GM18951 (cell line): Measurements from ENCODE around the gene UNCX.

Experiments used
- POLR2A ChIP-seq: IDR thresholded peaks from 4 replicates; pipeline ENCODE4 v1.6.1; 2011; ENCODE audit warnings: mild to moderate bottlenecking; ENCODE audit not compliant: insufficient read length, insufficient read depth; ENCODE audit errors: extremely low read depth
- in situ Hi-C: fragments of 300-500 bp; cut with MboI; formaldehyde crosslinking; loops from one replicate; pipeline ENCODE4 v1.12.0; 2022; ENCODE audit warnings: low sequenced_read_pairs, mixed read lengths, inconsistent platforms; ENCODE audit not compliant: unreplicated experiment

UNCX gene

GRCh38 chr7:1239803-1240516 is 7.3 kb downstream of the UNCX start:
- in situ Hi-C loops: loop anchor here (25.0 kb wide), 1 partner anchor 172 kb away; no protein-coding TSS in a partner anchor
- TF ChIP-seq POLR2A: no peak

GRCh38 chr7:1240517-1241257 is 8.0 kb downstream of the UNCX start:
- TF ChIP-seq POLR2A: no peak
- in situ Hi-C loops: loop anchor here (25.0 kb wide), 1 partner anchor 172 kb away; no protein-coding TSS in a partner anchor

GRCh38 chr7:1241258-1241602 is 8.6 kb downstream of the UNCX start:
- in situ Hi-C loops: loop anchor here (25.0 kb wide), 1 partner anchor 171 kb away; no protein-coding TSS in a partner anchor

GRCh38 chr7:1241603-1242255 is 9.1 kb downstream of the UNCX start:
- no peak for TF ChIP-seq POLR2A
- in situ Hi-C loops: loop anchor here (25.0 kb wide), 1 partner anchor 171 kb away; no protein-coding TSS in a partner anchor

More at GRCh38 chr7:1241258-1241602, 8.6 kb downstream of the UNCX start:
- TF ChIP-seq POLR2A: no peak

GRCh38 chr7:1242256-1242605 is 9.6 kb downstream of the UNCX start:
- TF ChIP-seq POLR2A: no peak

GRCh38 chr7:1242606-1243289 is 10.1 kb downstream of the UNCX start:
- in situ Hi-C loops: loop anchor here (25.0 kb wide), 1 partner anchor 170 kb away; no protein-coding TSS in a partner anchor
- TF ChIP-seq POLR2A: no peak

More at GRCh38 chr7:1242256-1242605, 9.6 kb downstream of the UNCX start:
- in situ Hi-C loops: loop anchor here (25.0 kb wide), 1 partner anchor 170 kb away; no protein-coding TSS in a partner anchor

- in situ Hi-C loops: loop anchor here (25.0 kb wide), 1 partner anchor 169 kb away; no protein-coding TSS in a partner anchor
- TF ChIP-seq POLR2A: no peak
Observed at GRCh38 chr7:1243290-1243963, 10.8 kb downstream of the UNCX start.

- TF ChIP-seq POLR2A: no peak
- in situ Hi-C loops: loop anchor here (25.0 kb wide), 1 partner anchor 168 kb away; no protein-coding TSS in a partner anchor
Observed at GRCh38 chr7:1243964-1244416, 11.3 kb downstream of the UNCX start.

- in situ Hi-C loops: loop anchor here (25.0 kb wide), 1 partner anchor 167 kb away; no protein-coding TSS in a partner anchor
- TF ChIP-seq POLR2A: no peak
Observed at GRCh38 chr7:1244700-1245523, 12.2 kb downstream of the UNCX start.

GRCh38 chr7:1245524-1246050 is 12.9 kb downstream of the UNCX start:
- in situ Hi-C loops: loop anchor here (25.0 kb wide), 1 partner anchor 167 kb away; no protein-coding TSS in a partner anchor
- TF ChIP-seq POLR2A: no peak
